HL-60 (cell line): ENCODE data around the gene CHIT1.
A peak's percentile ranks its signal among the peaks of the same experiment; 100 is the strongest.

Source experiments
- POLR2AphosphoS5 ChIP-seq: IDR thresholded peaks from 2 replicates; pipeline ENCODE4 v1.6.1; 2012; ENCODE audit warnings: low read depth
- SPI1 ChIP-seq: IDR thresholded peaks from 2 replicates; pipeline ENCODE4 v1.6.1; 2012; ENCODE audit warnings: low read depth, mild to moderate bottlenecking, borderline replicate concordance
- TF ChIP-seq, protein P1 (sequence below): IDR thresholded peaks from one replicate; pipeline ENCODE4 v1.5.1; 2011; ENCODE audit warnings: low read length, control low read depth, inconsistent platforms; ENCODE audit not compliant: insufficient read depth

- TF ChIP-seq, protein P1, sequence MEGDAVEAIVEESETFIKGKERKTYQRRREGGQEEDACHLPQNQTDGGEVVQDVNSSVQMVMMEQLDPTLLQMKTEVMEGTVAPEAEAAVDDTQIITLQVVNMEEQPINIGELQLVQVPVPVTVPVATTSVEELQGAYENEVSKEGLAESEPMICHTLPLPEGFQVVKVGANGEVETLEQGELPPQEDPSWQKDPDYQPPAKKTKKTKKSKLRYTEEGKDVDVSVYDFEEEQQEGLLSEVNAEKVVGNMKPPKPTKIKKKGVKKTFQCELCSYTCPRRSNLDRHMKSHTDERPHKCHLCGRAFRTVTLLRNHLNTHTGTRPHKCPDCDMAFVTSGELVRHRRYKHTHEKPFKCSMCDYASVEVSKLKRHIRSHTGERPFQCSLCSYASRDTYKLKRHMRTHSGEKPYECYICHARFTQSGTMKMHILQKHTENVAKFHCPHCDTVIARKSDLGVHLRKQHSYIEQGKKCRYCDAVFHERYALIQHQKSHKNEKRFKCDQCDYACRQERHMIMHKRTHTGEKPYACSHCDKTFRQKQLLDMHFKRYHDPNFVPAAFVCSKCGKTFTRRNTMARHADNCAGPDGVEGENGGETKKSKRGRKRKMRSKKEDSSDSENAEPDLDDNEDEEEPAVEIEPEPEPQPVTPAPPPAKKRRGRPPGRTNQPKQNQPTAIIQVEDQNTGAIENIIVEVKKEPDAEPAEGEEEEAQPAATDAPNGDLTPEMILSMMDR, result no peak
- TF ChIP-seq SPI1 (peak; percentile 80; the same call in 1 of the 2 replicates), POLR2AphosphoS5 (no peak)
Observed at GRCh38 chr1:203189951-203190352, 39.5 kb downstream of the CHIT1 start.
